Stomach (tissue), 4 donors: ENCODE measurements around the gene MICAL3.

Experiments used
- POLR2A ChIP-seq, 4 donors: fragments of 450-650 bp; IDR thresholded peaks; one replicate each; pipeline ENCODE4 v1.6.1; 2016; ENCODE audit warnings: antibody characterized with exemption in 4 of 4, control low read depth in 2 of 4, mild to moderate bottlenecking in 1 of 4, moderate library complexity in 1 of 4
- POLR2AphosphoS5 ChIP-seq, 3 donors: sonication (generic); formaldehyde crosslinking; IDR thresholded peaks; one replicate each; pipeline ENCODE4 v1.6.1; 2016; ENCODE audit warnings: antibody characterized with exemption in 3 of 3
- TF ChIP-seq, protein P1 (sequence below), 7 experiments: fragments of 450-650 bp in 4 of 7; fragments of 200-600 bp in 3 of 7; sonication (generic) in 3 of 7; IDR thresholded peaks; one replicate each; pipeline ENCODE4 v1.5.1; 2016 to 2019; ENCODE audit warnings: antibody characterized with exemption in 7 of 7, control low read depth in 2 of 7, mild to moderate bottlenecking in 1 of 7

DNA sequence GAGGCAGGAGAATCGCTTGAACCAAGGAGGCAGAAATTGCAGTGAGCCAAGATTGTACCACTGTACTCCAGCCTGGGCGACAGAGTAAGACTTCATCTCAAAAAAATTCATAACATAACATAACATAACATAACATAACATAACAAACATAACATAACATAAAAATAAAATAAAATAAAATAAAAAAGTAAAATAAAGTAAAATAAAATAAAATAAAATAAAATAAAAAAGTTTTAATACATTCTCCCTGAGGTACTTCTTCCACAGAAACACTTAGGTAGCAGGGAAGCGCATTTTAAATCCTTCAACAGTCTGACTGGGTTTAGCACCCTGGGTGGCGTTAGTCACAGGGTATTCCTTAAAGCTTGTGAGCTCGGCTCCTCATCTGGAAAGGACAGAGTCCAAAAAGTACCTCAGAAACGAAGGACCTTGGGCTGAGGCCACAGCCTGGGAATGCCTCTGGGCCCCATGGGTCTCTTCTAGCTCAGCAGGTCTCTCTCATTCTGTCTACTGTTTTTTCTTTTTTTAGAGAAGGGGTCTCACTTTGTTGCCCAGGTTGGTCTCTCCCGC is 41.7 kb downstream of the MICAL3 start:
- TF ChIP-seq, protein P1, sequence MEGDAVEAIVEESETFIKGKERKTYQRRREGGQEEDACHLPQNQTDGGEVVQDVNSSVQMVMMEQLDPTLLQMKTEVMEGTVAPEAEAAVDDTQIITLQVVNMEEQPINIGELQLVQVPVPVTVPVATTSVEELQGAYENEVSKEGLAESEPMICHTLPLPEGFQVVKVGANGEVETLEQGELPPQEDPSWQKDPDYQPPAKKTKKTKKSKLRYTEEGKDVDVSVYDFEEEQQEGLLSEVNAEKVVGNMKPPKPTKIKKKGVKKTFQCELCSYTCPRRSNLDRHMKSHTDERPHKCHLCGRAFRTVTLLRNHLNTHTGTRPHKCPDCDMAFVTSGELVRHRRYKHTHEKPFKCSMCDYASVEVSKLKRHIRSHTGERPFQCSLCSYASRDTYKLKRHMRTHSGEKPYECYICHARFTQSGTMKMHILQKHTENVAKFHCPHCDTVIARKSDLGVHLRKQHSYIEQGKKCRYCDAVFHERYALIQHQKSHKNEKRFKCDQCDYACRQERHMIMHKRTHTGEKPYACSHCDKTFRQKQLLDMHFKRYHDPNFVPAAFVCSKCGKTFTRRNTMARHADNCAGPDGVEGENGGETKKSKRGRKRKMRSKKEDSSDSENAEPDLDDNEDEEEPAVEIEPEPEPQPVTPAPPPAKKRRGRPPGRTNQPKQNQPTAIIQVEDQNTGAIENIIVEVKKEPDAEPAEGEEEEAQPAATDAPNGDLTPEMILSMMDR (IDR thresholded peaks at IDR 0.05), result no peak
- TF ChIP-seq POLR2A (IDR thresholded peaks at IDR 0.05), result no peak
- no peak for TF ChIP-seq POLR2AphosphoS5 (IDR thresholded peaks at IDR 0.05)
